Stimulated activated CD4-positive, alpha-beta T cell treated with anti-CD3 and anti-CD28 coated beads, Interleukin-1b, Interleukin-23, amount 100 ng/mL, for 48 hours (primary cell): ENCODE data around the gene BCAM.
"Not testable (repeated sequence)": the region's sequence is repeated elsewhere in the genome, so short reads cannot be mapped to it uniquely, and the experiment has no call there.

Experiments used
- DNase-seq: peaks from one replicate; pipeline ENCODE4 v3.0.0-alpha.2; 2020

The BCAM gene

GRCh38 chr19:44808463-44809371 is at the start of gene BCAM:
TSS of gene BCAM (plus strand) at chr19:44809103. CDS start at chr19:44809125, 22 bp downstream.
- DNase-seq, result no peak

- DNase-seq, result no peak
These were observed 46.9 kb upstream of the BCAM start for GRCh38 chr19:44762038-44762437.

GRCh38 chr19:44765033-44765948 is 43.6 kb upstream of the BCAM start:
- DNase-seq, result no peak

GRCh38 chr19:44765949-44766335 is 43.0 kb upstream of the BCAM start:
- DNase-seq, result no peak

GRCh38 chr19:44767295-44768180 is 41.4 kb upstream of the BCAM start:
- DNase-seq, result no peak

GRCh38 chr19:44770550-44771257 is 38.2 kb upstream of the BCAM start:
- peak; percentile 98 for DNase-seq

GRCh38 chr19:44772144-44772543 is 36.8 kb upstream of the BCAM start:
- DNase-seq, result not testable (repeated sequence)

GRCh38 chr19:44772959-44773358 is 35.9 kb upstream of the BCAM start:
- no peak for DNase-seq

GRCh38 chr19:44775676-44776240 is 33.1 kb upstream of the BCAM start:
- DNase-seq, result no peak

GRCh38 chr19:44776402-44777096 is 32.4 kb upstream of the BCAM start:
- no peak for DNase-seq

- DNase-seq, result no peak
These were observed 31.1 kb upstream of the BCAM start, which contains the start of gene CBLC for GRCh38 chr19:44777715-44778347. TSS of gene CBLC (plus strand) at chr19:44777890. CDS start at chr19:44777932, 42 bp downstream.

- DNase-seq, result no peak
These were observed 29.8 kb upstream of the BCAM start for GRCh38 chr19:44779150-44779549.

GRCh38 chr19:44781694-44782093 is 27.2 kb upstream of the BCAM start:
- not testable (repeated sequence) for DNase-seq

- no peak for DNase-seq
These were observed 26.2 kb upstream of the BCAM start for GRCh38 chr19:44782729-44783128.

GRCh38 chr19:44783545-44783944 is 25.4 kb upstream of the BCAM start:
- DNase-seq, result no peak

GRCh38 chr19:44785271-44785670 is 23.6 kb upstream of the BCAM start:
- no peak for DNase-seq

- DNase-seq, result no peak
These were observed 22.9 kb upstream of the BCAM start for GRCh38 chr19:44785993-44786392.

- DNase-seq, result no peak
These were observed 19.9 kb upstream of the BCAM start for GRCh38 chr19:44788971-44789370.

- DNase-seq, result no peak
These were observed 18.9 kb upstream of the BCAM start for GRCh38 chr19:44789943-44790483.

GRCh38 chr19:44792281-44792680 is 16.6 kb upstream of the BCAM start:
- DNase-seq, result no peak
